GM20000 (cell line): ENCODE measurements around the gene GRM3.

ENCODE experiments used
- DNase-seq: peaks from one replicate; pipeline ENCODE4 v3.0.0; 2012; ENCODE audit warnings: low spot score
- CTCF ChIP-seq: IDR thresholded peaks from 2 replicates; pipeline ENCODE4 v1.5.1; 2012; ENCODE audit warnings: mild to moderate bottlenecking, control low read depth; ENCODE audit errors: extremely low read depth, missing control alignments

The GRM3 gene

GRCh38 chr7:86889501-86889900 lies 245.8 kb downstream of the GRM3 start:
- DNase-seq = no peak
- no peak for TF ChIP-seq CTCF

- DNase-seq = no peak
- TF ChIP-seq CTCF = no peak
These were observed 254.5 kb downstream of the GRM3 start for GRCh38 chr7:86898171-86898570.

- TF ChIP-seq CTCF = no peak
- no peak for DNase-seq
These were observed 257.2 kb downstream of the GRM3 start for GRCh38 chr7:86900886-86901285.

GRCh38 chr7:86904949-86905834 lies 261.5 kb downstream of the GRM3 start:
- peak; percentile 24 for TF ChIP-seq CTCF

GRCh38 chr7:86908948-86909347 lies 265.2 kb downstream of the GRM3 start:
- DNase-seq = no peak
- TF ChIP-seq CTCF = no peak

More at GRCh38 chr7:86904949-86905834, 261.5 kb downstream of the GRM3 start:
- DNase-seq = peak; percentile 13

GRCh38 chr7:86911659-86912058 lies 267.9 kb downstream of the GRM3 start:
- TF ChIP-seq CTCF = no peak
- DNase-seq = no peak

- DNase-seq = no peak
- no peak for TF ChIP-seq CTCF
These were observed 270.0 kb downstream of the GRM3 start for GRCh38 chr7:86913709-86914108.
